Lower leg skin (tissue), 4 donors: ENCODE data around the gene ASAP2. TPM values are rescaled to one million over a fixed set of nuclear protein-coding genes. Genes with fewer than 3 reads are reported as not detected.
A peak's percentile ranks its signal among the peaks of the same experiment; 100 is the strongest.

Experiments used
- DNase-seq, 2 donors: peaks; one replicate each; pipeline ENCODE4 v3.0.0-alpha.2; 2019; ENCODE audit warnings: low spot score in 2 of 2
- H3K4me3 ChIP-seq: fragments of 200-600 bp; sonication (generic); 2 replicates; pipeline ENCODE4 v1.5.1; 2017; ENCODE audit warnings: mild to moderate bottlenecking, low read depth; ENCODE audit not compliant: poor library complexity, severe bottlenecking
- CTCF ChIP-seq, 3 donors: fragments of 450-650 bp; IDR thresholded peaks; one replicate each; pipeline ENCODE4 v1.5.1; 2016; ENCODE audit warnings: antibody characterized with exemption in 3 of 3, mild to moderate bottlenecking in 3 of 3, moderate library complexity in 2 of 3
- POLR2A ChIP-seq, 2 donors: fragments of 450-650 bp; IDR thresholded peaks; one replicate each; pipeline ENCODE4 v1.6.1; 2016 to 2017; ENCODE audit warnings: antibody characterized with exemption in 2 of 2, mild to moderate bottlenecking in 1 of 2, moderate library complexity in 1 of 2
- WGBS, 2 donors: methylation state at CpG; one replicate each; pipeline ENCODE4 v1.1.5; 2018; 5-methylcytosine and 5-hydroxymethylcytosine counted together
- intact Hi-C: fragments of 100-400 bp; cut with DNase I; formaldehyde crosslinking; loops from one replicate; pipeline ENCODE4 v1.15.0; 2023; ENCODE audit warnings: low total_unique reads
- total RNA-seq, 4 donors: library from RNA; depleted of rRNA; stranded (reverse); fragments of >200 nt; gene quantifications; one replicate each; pipeline ENCODE4 v1.1.0, GENCODE V29; 2016

Gene ASAP2
- total RNA-seq, 4 donors from 2014 or later: 30.4 to 40.7 (median 33.1) TPM

- no peak overlapping the region for H3K4me3 ChIP-seq
- TF ChIP-seq POLR2A (IDR thresholded peaks at IDR 0.05): no peak
- TF ChIP-seq CTCF (IDR thresholded peaks at IDR 0.05): no peak
- intact Hi-C loops: no loop called here
- DNase-seq: no peak
- WGBS, 2 donors: 62 to 86% methylated on average over 3 of the region's 3 CpGs
Measured at GRCh38 chr2:9189901-9190300, 16.7 kb upstream of the ASAP2 start.

- WGBS, 2 donors: 38 to 50% methylated on average over 9 of the region's 9 CpGs
- no peak overlapping the region for H3K4me3 ChIP-seq
- TF ChIP-seq CTCF (IDR thresholded peaks at IDR 0.05) (no peak), POLR2A (IDR thresholded peaks at IDR 0.05) (no peak)
- peak; percentile 77 to 94 for DNase-seq
- intact Hi-C loops: no loop called here
Measured at GRCh38 chr2:9191041-9191481, 15.6 kb upstream of the ASAP2 start.

GRCh38 chr2:9192712-9193111 is 13.9 kb upstream of the ASAP2 start:
- DNase-seq: peak in 1 of 2 donors; percentile 74
- H3K4me3 ChIP-seq: no peak overlapping the region
- TF ChIP-seq CTCF (IDR thresholded peaks at IDR 0.05) (no peak), POLR2A (IDR thresholded peaks at IDR 0.05) (no peak)
- intact Hi-C loops: no loop called here
- WGBS, 2 donors: 91 to 100% methylated on average over 3 of the region's 3 CpGs

- DNase-seq: no peak
- H3K4me3 ChIP-seq: no peak overlapping the region
- intact Hi-C loops: no loop called here
- TF ChIP-seq POLR2A (IDR thresholded peaks at IDR 0.05): no peak
- no peak for TF ChIP-seq CTCF (IDR thresholded peaks at IDR 0.05)
Measured at GRCh38 chr2:9194352-9194751, 12.3 kb upstream of the ASAP2 start.

GRCh38 chr2:9196637-9197036 is 10.0 kb upstream of the ASAP2 start:
- 72 to 76% methylated on average over 3 of the region's 3 CpGs for WGBS, 2 donors
- H3K4me3 ChIP-seq: no peak overlapping the region
- intact Hi-C loops: no loop called here
- no peak for TF ChIP-seq POLR2A (IDR thresholded peaks at IDR 0.05)
- TF ChIP-seq CTCF (IDR thresholded peaks at IDR 0.05): no peak
- peak in 1 of 2 donors; percentile 57 for DNase-seq

- WGBS, 2 donors: 84 to 86% methylated on average over 5 of the region's 5 CpGs
- intact Hi-C loops: no loop called here
- no peak for TF ChIP-seq POLR2A (IDR thresholded peaks at IDR 0.05)
- no peak for TF ChIP-seq CTCF (IDR thresholded peaks at IDR 0.05)
Measured at GRCh38 chr2:9197916-9198315, 8.7 kb upstream of the ASAP2 start.

More at GRCh38 chr2:9197916-9198315, 8.7 kb upstream of the ASAP2 start:
- peak in 1 of 2 donors; percentile 37 for DNase-seq
- no peak overlapping the region for H3K4me3 ChIP-seq
